ENCODE data around the gene LMO1.
A peak's percentile ranks its signal among the peaks of the same experiment; 100 is the strongest.

The LMO1 gene

DNA sequence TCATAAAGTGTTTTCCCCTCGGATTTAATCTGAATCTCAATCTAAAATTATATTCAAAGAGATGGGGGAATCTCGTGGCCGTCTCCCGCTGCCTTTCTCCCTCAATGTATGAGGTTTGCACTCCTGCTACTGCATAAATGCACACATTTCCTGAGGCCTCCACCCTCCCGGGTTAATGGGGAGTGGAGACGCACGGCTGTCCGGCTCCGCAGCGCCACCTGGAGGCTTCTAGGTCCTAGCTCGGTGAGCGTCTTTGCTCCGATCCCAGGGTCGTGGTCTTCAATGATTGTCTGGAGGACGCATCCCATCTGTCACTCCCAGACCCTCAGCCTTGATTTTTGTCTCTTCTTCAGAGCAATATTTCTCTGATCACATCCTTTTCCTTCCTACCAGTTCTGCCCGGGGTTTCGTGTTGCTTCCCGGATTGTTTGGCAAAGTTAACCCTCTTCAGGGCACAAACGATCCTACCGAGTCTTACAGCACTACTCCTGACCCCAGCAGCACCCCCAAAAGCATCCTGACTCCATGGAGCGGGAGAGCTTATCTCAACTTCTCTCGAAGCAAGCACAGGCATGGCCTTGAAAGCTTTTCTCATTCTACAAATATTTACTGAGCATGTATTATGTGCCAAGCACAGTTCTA lies at the start of gene LMO1:
Gene LMO1, minus strand, starts transcription at position 110 of the 642 bp plus-strand sequence. CDS start 516 bp downstream, outside the sequence.
- peak; percentile 85 for DNase-seq (ENCODE audit: low read depth, low spot score)

DNA sequence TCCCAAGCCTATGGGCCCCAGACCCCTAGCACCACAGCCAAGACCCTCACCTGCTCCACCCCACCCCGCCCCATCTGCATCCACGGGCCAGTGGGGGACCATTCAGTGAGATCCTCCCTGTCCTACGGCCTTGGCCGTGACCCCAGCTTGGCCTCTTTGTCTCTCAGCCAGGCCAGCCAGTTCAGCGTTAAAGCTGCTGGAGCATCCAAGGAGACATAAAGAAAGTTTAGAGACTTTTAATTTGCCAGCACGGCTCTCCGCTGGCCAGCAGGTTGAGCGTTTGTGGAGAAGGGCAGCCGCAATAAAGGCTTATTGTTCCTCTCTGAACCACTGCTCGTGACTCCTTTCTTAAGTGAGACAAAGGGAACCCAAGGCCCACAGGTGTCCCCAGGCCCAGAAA lies 49.3 kb upstream of the LMO1 start:
- DNase-seq (ENCODE audit: low read depth, low spot score) = no peak

GRCh38 chr11:8311366-8311765 lies 47.7 kb upstream of the LMO1 start:
- no peak for DNase-seq (ENCODE audit: low read depth, low spot score)

- no peak for DNase-seq (ENCODE audit: low read depth, low spot score)
Measured at GRCh38 chr11:8310743-8311298, 47.1 kb upstream of the LMO1 start.

DNA sequence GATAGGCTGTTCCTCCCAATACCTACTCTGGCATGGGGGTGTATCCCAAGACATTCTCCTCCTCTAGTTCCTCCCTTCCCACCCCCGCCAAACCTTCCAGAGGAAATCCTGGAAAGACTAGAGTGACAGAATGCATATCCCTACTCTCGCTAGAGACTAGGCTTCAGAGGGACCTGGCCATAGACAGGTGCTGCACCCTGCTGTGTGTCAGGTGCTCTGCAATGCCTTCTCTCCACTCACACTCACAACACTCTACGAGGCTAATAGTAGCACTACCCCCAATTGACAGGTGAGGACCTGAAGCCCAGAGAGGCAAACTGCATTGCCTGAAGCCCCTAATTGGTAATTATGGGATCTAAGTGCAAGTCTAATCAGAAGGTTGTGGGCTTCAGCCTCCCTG lies 46.2 kb upstream of the LMO1 start:
- DNase-seq (ENCODE audit: low read depth, low spot score) = peak; percentile 31

DNA sequence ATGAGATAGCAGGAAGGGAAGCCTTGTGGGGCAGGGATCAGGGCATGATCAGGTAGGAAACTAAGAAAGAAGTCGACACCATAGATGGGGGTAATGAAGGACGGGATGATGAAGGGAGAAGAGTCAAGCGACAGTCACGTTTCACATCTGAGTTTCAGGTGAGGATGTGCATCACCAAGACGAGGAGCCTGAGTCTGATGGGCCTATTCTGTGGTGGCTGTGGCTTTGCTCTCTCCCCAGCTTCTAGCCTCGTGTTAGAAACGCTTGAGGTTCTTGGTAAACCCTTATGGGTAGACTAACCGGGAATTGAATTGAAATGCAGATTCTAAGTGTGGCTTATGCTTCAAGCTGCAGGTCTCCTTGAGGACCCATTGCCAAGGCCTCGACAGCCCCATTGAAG lies 45.6 kb upstream of the LMO1 start:
- no peak for DNase-seq (ENCODE audit: low read depth, low spot score)

DNA sequence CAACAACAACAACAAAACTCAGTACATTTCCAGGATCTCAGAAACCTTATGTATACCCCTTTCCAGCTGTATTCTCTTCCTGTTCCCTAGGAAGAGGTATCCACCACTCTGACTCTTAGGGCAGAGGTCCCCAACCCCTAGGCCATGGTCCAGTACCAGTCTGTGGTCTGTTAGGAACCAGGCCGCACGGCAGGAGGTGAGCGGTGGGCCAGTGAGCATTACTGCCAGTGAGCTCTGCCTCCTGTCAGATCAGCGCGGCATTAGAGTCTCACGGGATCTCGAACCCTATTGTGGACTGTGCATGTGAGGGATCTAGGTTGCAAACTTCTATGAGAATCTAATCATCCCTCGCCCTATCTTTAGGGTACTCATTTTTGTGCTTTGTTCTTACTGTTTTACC lies 43.9 kb upstream of the LMO1 start:
- no peak for DNase-seq (ENCODE audit: low read depth, low spot score)

- DNase-seq (ENCODE audit: low read depth, low spot score) = no peak
Measured at GRCh38 chr11:8301622-8302021, 37.9 kb upstream of the LMO1 start.

DNA sequence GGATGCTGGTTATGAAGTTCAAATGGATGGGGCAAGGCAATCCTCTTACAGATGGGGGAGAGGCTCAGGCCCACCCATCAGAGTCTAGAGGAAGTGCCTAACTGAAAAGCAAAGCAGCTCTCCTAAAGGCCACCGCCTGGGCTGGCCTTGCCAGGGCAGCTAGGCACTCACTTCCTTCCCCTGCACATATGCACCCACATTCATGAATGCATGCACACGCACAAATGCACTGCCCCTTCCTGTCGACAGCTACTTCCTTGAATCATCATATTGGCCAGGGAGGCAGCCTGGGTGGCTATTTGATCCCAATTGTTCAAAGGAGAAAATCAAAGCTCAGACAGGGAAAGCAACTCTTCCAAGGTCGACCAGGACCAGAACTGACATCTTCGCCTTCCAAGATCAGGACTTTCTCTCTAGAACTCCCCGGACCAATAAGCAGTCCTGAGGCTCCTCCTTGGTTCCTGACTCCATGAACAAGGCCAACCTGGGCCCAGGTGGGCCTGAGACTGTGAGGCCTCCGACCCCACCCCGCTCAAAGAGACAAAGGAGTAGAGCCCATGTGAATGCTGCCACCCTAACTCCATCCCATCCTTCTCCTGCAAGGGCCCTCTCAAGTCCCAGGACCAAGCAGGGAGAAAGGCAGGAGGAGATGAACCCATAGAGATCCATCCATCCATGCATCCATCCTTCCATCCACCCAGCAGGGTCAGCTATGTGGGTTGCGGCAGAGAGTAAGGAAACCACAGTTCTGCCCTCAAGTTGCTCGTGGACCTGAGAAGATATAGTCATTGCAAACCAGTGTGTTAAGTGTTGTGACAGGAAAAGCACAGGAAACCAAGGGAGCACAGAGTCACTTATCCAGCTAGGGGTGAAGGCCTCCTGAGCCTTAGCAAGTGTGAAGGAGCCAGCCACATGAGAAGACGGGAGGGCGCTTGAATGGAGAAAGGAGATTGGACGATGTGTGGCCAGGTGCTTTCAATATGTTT lies 35.4 kb upstream of the LMO1 start:
- no peak for DNase-seq (ENCODE audit: low read depth, low spot score)

DNA sequence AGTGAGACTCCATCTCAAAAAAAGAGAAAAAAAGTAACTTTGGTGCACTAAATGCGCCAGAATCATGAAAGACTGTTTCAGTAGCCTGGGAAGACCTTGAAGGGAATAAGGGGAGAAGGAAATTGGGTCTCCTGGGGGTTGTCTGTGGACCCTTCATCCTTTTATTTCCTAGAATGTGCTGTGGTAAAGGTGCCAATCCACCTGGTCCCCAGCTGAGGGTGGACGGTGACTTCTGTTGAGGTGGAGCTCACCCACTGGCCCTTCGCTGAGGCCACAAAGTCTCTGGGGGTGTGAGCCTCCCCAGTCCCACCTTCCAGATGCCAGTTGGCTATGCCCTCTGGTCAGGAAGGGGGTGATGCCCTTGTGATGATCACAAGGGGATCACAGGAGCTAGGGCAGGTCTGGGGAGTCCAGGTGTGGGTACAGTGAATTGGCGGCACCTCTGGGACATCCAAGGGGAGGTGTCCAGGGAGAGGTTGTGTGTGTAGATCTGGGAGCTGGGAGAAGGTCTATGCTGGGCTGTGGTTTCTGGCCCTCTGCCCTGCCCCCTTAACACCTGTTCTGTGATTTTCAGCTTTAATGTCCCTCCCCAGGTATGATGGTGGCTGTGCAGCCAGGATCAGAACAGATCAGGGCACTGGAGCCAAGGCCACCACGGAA lies 34.2 kb upstream of the LMO1 start:
- no peak for DNase-seq (ENCODE audit: low read depth, low spot score)

DNA sequence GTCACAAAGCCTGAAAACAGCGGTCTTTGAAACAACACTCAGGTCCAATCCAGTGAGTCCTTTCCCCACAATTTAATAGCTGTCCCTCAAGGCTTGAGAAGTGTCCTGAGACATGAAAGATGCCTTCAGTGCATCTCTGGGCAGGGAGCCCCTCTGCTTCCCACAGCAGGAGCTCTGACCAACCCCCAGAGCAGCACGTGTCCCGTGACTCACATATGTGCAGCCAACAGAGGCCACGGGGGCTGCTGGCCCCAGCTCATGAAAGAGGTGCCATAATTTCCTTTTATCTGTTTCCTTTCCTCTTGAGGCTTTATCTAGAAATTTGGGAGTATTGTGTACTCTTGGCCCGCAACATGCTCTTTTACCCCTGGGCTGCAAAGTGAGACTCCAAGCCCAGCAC lies 33.2 kb upstream of the LMO1 start:
- no peak for DNase-seq (ENCODE audit: low read depth, low spot score)

DNA sequence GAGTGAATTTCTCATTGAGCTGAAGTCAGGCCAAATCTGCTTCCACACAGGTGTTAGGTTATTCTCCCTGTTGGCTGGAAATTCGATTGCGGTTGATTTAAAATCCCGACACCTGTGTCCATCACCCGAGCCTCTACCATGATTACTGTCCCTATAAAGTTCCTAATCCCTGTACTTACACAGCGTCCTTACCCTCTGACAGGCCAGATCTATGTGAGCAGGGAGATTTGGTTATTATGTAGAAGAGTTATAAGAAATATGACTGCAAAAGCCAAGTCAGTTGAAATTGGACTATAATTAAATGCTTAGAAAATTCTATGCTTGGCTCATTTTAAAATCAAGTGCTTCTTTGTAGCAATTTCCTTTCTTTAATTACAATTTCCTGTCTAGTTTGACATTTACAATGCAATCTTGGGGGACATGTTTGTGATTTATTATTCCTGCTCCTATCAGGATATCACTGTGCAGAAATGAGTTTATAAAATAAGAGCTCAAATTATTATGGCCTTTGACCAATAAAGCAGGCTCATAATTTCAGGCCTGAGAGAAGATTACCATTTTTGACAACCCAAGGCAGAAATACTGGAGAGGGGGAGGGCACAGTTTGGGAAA lies 32.5 kb upstream of the LMO1 start:
- no peak for DNase-seq (ENCODE audit: low read depth, low spot score)

DNA sequence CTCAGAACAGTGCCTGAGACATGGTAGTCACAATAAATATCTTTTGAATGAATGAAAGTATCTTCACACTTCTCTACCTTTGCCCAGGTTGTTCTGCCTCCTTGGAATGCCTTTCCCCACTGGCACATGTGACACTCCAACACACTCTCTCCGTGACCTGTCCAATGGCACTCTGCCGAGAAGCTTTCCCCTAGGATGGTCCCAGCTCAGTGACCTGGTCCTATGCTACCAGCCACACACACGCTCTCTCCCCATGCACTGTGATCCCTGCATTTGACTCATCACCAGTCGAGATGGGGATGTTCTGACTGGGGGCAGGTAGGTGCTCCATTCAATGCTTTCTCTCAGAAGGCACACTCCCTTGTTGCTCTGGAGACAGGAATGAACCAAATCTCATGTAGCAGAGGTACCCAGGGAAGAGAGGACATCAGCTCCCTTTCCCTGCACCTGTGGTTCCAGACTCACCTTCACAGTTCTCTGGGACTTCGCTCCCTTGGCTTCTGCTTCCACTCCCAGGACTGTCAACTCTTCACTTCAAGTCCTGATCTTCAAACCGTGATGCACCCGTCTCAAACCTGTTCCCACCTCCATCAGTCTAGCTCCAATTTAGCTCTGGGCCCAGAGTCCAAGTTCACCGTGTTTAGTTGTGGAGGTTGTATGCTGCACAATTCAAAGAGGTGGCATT lies 30.7 kb upstream of the LMO1 start:
- no peak for DNase-seq (ENCODE audit: low read depth, low spot score)

GRCh38 chr11:8293171-8293570 lies 29.5 kb upstream of the LMO1 start:
- DNase-seq (ENCODE audit: low read depth, low spot score) = no peak

- DNase-seq (ENCODE audit: low read depth, low spot score) = no peak
Measured at GRCh38 chr11:8292351-8292750, 28.7 kb upstream of the LMO1 start.

- no peak for DNase-seq (ENCODE audit: low read depth, low spot score)
Measured at GRCh38 chr11:8291421-8292350, 28.0 kb upstream of the LMO1 start.

DNA sequence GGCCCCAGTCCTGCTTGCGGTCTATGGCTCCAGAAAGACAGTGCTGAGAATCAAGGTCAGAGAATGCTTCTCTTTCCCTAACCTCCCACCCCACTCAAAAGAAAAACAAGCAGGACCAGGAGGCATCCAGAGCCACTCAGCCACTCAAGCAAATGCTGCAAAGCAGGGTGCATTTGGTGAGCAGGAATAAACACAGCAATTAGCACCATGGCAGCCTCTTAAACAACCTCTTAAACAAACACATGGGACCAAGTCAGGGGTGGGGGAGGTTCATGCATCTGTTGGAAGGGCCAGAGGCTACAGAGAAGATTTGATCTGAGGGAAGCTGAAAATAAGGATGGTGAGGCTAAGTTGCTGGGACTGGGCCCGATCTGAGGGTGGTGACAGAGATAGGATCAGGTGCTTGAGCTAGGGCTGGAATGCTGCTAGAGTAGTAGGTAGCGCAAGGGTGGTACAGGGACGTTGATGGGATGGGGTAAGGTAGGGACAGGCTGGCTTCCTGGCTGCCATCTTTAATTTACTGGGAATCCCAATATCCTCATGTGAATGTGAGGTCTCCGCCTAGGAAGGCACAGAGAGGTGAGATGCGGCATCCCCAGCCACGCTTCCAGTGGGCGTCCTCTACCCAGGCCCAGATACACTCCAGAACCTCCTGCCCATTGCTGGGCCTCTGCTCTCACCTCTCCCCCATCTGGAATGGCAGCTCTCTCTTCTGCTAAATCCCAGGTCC lies 26.6 kb upstream of the LMO1 start:
- peak; percentile 25 for DNase-seq (ENCODE audit: low read depth, low spot score)

GRCh38 chr11:8289492-8289918 lies 25.8 kb upstream of the LMO1 start:
- no peak for DNase-seq (ENCODE audit: low read depth, low spot score)

DNA sequence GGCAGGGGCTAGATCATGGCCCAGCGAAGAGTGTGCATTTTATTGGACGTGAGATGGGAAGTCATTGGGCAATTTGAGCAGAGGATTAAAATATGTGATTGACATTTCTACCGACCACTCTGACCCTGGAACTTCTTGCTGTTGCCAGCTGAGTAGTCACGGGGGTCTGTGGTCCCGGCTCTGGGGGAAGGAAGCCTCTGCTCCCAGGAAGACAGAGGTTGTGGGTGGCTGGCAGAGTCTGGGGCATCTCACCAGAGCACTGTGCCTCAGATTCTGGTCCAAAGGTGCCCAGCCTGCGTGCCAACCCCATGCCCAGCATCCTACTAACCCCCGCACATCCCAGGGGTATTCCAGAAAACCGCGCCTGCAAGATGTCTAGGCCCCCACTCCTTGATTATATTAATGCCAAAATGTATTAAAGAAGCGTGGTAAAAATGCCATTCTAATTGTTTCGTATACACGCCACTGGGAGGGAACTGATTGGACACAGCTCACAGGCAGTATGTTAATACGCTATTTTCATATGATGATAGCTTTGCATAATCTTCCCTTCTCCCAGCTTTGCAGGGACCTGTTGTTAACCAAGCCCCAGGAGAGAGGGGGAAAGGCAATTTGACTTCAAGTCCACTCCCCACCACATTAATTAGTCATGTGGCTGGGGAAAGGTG lies 25.3 kb upstream of the LMO1 start:
- DNase-seq (ENCODE audit: low read depth, low spot score) = no peak

All from ELF-1 (cell line).